H1 (cell line): ENCODE data around the gene COL6A5. TPM values are rescaled to one million over a fixed set of nuclear protein-coding genes. Genes with fewer than 3 reads are reported as not detected.
A peak's percentile ranks its signal among the peaks of the same experiment; 100 is the strongest.

Source experiments
- CTCF ChIA-PET: fragments of 300-600 bp; sonication (Branson Sonifier 250); formaldehyde crosslinking; loops from one replicate; lab custom pipeline; 2021; ENCODE audit not compliant: partially characterized antibody; lab: Charles Lee
- POLR2A ChIA-PET: fragments of 300-600 bp; sonication (Branson Sonifier 250); formaldehyde crosslinking; loops from one replicate; lab custom pipeline; 2021; ENCODE audit warnings: inconsistent platforms; ENCODE audit not compliant: partially characterized antibody; lab: Charles Lee
- DNase-seq, 2 experiments: peaks; one replicate each; pipeline versions ENCODE4 v3.0.0 to v3.0.0-alpha.2; 2010 to 2022; ENCODE audit warnings: low spot score in 2 of 2, low read depth in 1 of 2, mixed read lengths in 1 of 2
- FAIRE-seq: peaks from 2 replicates; lab custom pipeline; 2011; peaks lifted over from hg19 to GRCh38; lab: Jason Lieb, UNC
- H2AFZ ChIP-seq: 2 replicates; pipeline ENCODE4 v1.8.1; 2012; ENCODE audit warnings: low read length, inconsistent platforms
- H2AK5ac ChIP-seq: 2 replicates; pipeline ENCODE4 v1.6.1; 2013; ENCODE audit warnings: low read depth, low read length
- H2BK120ac ChIP-seq: replicated peaks from 2 replicates; pipeline ENCODE3; 2013; ENCODE audit warnings: low read depth, low read length, inconsistent platforms
- H2BK12ac ChIP-seq: 2 replicates; pipeline ENCODE4 v1.6.1; 2013; ENCODE audit warnings: low read depth, low read length
- H2BK15ac ChIP-seq: 2 replicates; pipeline ENCODE4 v1.6.1; 2013; ENCODE audit warnings: low read length
- H2BK20ac ChIP-seq: 2 replicates; pipeline ENCODE4 v1.6.1; 2013; ENCODE audit warnings: low read length
- H2BK5ac ChIP-seq: 2 replicates; pipeline ENCODE4 v1.6.1; 2013; ENCODE audit warnings: low read depth, low read length
- H3K14ac ChIP-seq: 2 replicates; pipeline ENCODE4 v1.6.1; 2013; ENCODE audit warnings: inconsistent platforms; ENCODE audit not compliant: insufficient read length
- H3K18ac ChIP-seq: 2 replicates; pipeline ENCODE4 v1.6.1; 2013; ENCODE audit warnings: low read length; ENCODE audit errors: extremely low read depth
- H3K23ac ChIP-seq: 2 replicates; pipeline ENCODE4 v1.6.1; 2013; ENCODE audit warnings: inconsistent platforms; ENCODE audit not compliant: insufficient read length
- H3K23me2 ChIP-seq: 2 replicates; pipeline ENCODE4 v1.6.1; 2013; ENCODE audit warnings: low read depth, low read length
- H3K27ac ChIP-seq: 2 replicates; pipeline ENCODE4 v1.6.1; 2011; ENCODE audit warnings: low read depth, low read length, inconsistent platforms
- H3K27me3 ChIP-seq, 4 experiments: replicated peaks in 1 of 4; 1 replicate in 1 of 4; 2 replicates in 3 of 4; pipeline versions ENCODE4 v1.6.1 to v1.8.1; 2011 to 2013; ENCODE audit warnings: low read length in 3 of 4, mild to moderate bottlenecking in 3 of 4, inconsistent platforms in 2 of 4, mixed read lengths in 2 of 4, moderate library complexity in 1 of 4; ENCODE audit not compliant: control insufficient read depth in 3 of 4, insufficient read depth in 3 of 4; ENCODE audit errors: extremely low read depth in 1 of 4
- H3K36me3 ChIP-seq, 4 experiments: 2 replicates each; pipeline versions ENCODE4 v1.6.1 to v1.8.1; 2011 to 2013; ENCODE audit warnings: mild to moderate bottlenecking in 4 of 4, low read length in 3 of 4, moderate library complexity in 2 of 4, control low read depth in 1 of 4, inconsistent platforms in 1 of 4; ENCODE audit not compliant: insufficient read depth in 4 of 4, control insufficient read depth in 2 of 4
- H3K4ac ChIP-seq: replicated peaks from 2 replicates; pipeline ENCODE3; 2013; ENCODE audit warnings: low read length, low read depth, mixed read lengths, inconsistent platforms; ENCODE audit not compliant: insufficient read length
- H3K4me1 ChIP-seq, 4 experiments: replicated peaks in 1 of 4; 1 replicate in 1 of 4; 2 replicates in 3 of 4; pipeline versions ENCODE4 v1.6.1 to v1.8.1; 2011 to 2013; ENCODE audit warnings: low read length in 3 of 4, inconsistent platforms in 2 of 4, mixed read lengths in 1 of 4; ENCODE audit not compliant: insufficient read depth in 4 of 4, control insufficient read depth in 3 of 4
- H3K4me2 ChIP-seq, 2 experiments: 2 replicates each; pipeline versions ENCODE4 v1.6.1 to v1.8.1; 2011 to 2013; ENCODE audit warnings: low read depth in 2 of 2, low read length in 2 of 2, control low read depth in 1 of 2, inconsistent platforms in 1 of 2, mild to moderate bottlenecking in 1 of 2; ENCODE audit not compliant: insufficient read depth in 1 of 2
- H3K4me3 ChIP-seq, 4 experiments: fragments of 200-600, 300-600 bp in 1 of 4; sonication (generic), shearing (Covaris generic), sonication (Bioruptor Twin) in 1 of 4; 2 replicates each; pipeline versions ENCODE4 v1.5.1 to v1.8.1; 2011 to 2016; ENCODE audit warnings: low read length in 4 of 4, low read depth in 3 of 4, control low read depth in 2 of 4, inconsistent platforms in 2 of 4, mild to moderate bottlenecking in 2 of 4, mixed read lengths in 1 of 4, moderate library complexity in 1 of 4; ENCODE audit not compliant: insufficient read depth in 2 of 4; ENCODE audit errors: extremely low read depth in 1 of 4
- H3K56ac ChIP-seq: replicated peaks from 2 replicates; pipeline ENCODE3; 2013; ENCODE audit warnings: low read depth, mild to moderate bottlenecking, mixed read lengths, low read length, inconsistent platforms; ENCODE audit not compliant: insufficient read length
- H3K79me1 ChIP-seq: 2 replicates; pipeline ENCODE4 v1.6.1; 2013; ENCODE audit warnings: low read depth, low read length, control low read depth
- H3K79me2 ChIP-seq, 2 experiments: 2 replicates each; pipeline versions ENCODE4 v1.6.1 to v1.8.1; 2012 to 2013; ENCODE audit warnings: low read length in 2 of 2, mild to moderate bottlenecking in 2 of 2, inconsistent platforms in 1 of 2; ENCODE audit not compliant: insufficient read depth in 2 of 2, control insufficient read depth in 1 of 2
- H3K9ac ChIP-seq, 4 experiments: replicated peaks in 1 of 4; 1 replicate in 1 of 4; 2 replicates in 3 of 4; pipeline versions ENCODE4 v1.6.1 to v1.8.1; 2011 to 2013; ENCODE audit warnings: low read depth in 3 of 4, low read length in 3 of 4, control low read depth in 2 of 4, mild to moderate bottlenecking in 2 of 4, moderate library complexity in 2 of 4, inconsistent platforms in 1 of 4; ENCODE audit errors: extremely low read depth in 1 of 4
- H3K9me3 ChIP-seq, 2 experiments: 2 replicates each; pipeline versions ENCODE4 v1.6.1 to v1.8.1; 2012 to 2013; ENCODE audit warnings: mild to moderate bottlenecking in 2 of 2, moderate library complexity in 2 of 2, control low read depth in 1 of 2, inconsistent platforms in 1 of 2, low read depth in 1 of 2, low read length in 1 of 2, mixed read lengths in 1 of 2; ENCODE audit not compliant: insufficient read depth in 2 of 2
- H4K20me1 ChIP-seq, 2 experiments: replicated peaks in 1 of 2; 2 replicates each; pipeline versions ENCODE3 to v1.8.1; 2011 to 2013; ENCODE audit warnings: inconsistent platforms in 2 of 2, low read length in 2 of 2, mild to moderate bottlenecking in 1 of 2; ENCODE audit not compliant: insufficient read depth in 2 of 2, control insufficient read depth in 1 of 2
- H4K5ac ChIP-seq: 2 replicates; pipeline ENCODE4 v1.6.1; 2013; ENCODE audit warnings: low read length, low read depth, mixed read lengths, inconsistent platforms; ENCODE audit not compliant: insufficient read length
- H4K8ac ChIP-seq: 2 replicates; pipeline ENCODE4 v1.8.0; 2013; ENCODE audit warnings: mild to moderate bottlenecking, moderate library complexity, low read length, inconsistent platforms; ENCODE audit not compliant: insufficient read depth; ENCODE audit errors: extremely low read depth
- H4K91ac ChIP-seq: replicated peaks from 2 replicates; pipeline ENCODE3; 2013; ENCODE audit warnings: low read length, mixed read lengths, inconsistent platforms; ENCODE audit not compliant: insufficient read length
- CBX8 ChIP-seq: fragments of 300-800, 300-1000 bp; sonication (generic); IDR thresholded peaks from 2 replicates; pipeline ENCODE4 v1.7.1; 2016; ENCODE audit warnings: low read depth, low read length, borderline replicate concordance
- CREB1 ChIP-seq: IDR thresholded peaks from 2 replicates; pipeline ENCODE4 v1.6.1; 2012; ENCODE audit warnings: inconsistent platforms
- EGR1 ChIP-seq: IDR thresholded peaks from 2 replicates; pipeline ENCODE4 v1.6.1; 2011; ENCODE audit warnings: low read depth, low read length, borderline replicate concordance
- HDAC2 ChIP-seq, 2 experiments: fragments of 300-600 bp in 1 of 2; sonication (generic) in 1 of 2; IDR thresholded peaks; 2 replicates each; pipeline ENCODE4 v1.6.1; 2011 to 2012; ENCODE audit warnings: low read depth in 2 of 2, low read length in 2 of 2, mild to moderate bottlenecking in 2 of 2, moderate library complexity in 2 of 2, borderline replicate concordance in 1 of 2, inconsistent platforms in 1 of 2
- NANOG ChIP-seq: IDR thresholded peaks from 2 replicates; pipeline ENCODE4 v1.6.1; 2011; ENCODE audit warnings: low read length, low read depth, mild to moderate bottlenecking, inconsistent platforms; ENCODE audit not compliant: insufficient read depth, poor library complexity, severe bottlenecking
- RAD21 ChIP-seq, 2 experiments: IDR thresholded peaks in 1 of 2; conservative IDR thresholded peaks in 1 of 2; 2 replicates each; pipeline ENCODE4 v1.6.1; 2011; ENCODE audit warnings: low read depth in 2 of 2, low read length in 2 of 2, improper control_type of control experiment in 1 of 2, inconsistent platforms in 1 of 2, mild to moderate bottlenecking in 1 of 2, moderate library complexity in 1 of 2
- RFX5 ChIP-seq: IDR thresholded peaks from 2 replicates; pipeline ENCODE4 v1.6.1; 2011; ENCODE audit warnings: low read depth, low read length, improper control_type of control experiment, borderline replicate concordance
- SIX5 ChIP-seq: IDR thresholded peaks from 2 replicates; pipeline ENCODE4 v1.6.1; 2011; ENCODE audit warnings: mild to moderate bottlenecking, low read depth, low read length
- SP4 ChIP-seq: IDR thresholded peaks from 2 replicates; pipeline ENCODE4 v1.6.1; 2012; ENCODE audit warnings: low read length, inconsistent platforms
- WGBS, 2 experiments: shearing (Covaris generic) in 1 of 2; methylation state at CpG; one replicate each; pipeline versions ENCODE4 v1.1.6 to v1.1.7; 2013 to 2015; ENCODE audit warnings: low lambda C conversion rate in 2 of 2, mixed read lengths in 2 of 2, inconsistent platforms in 1 of 2, low coverage in 1 of 2, missing lambda C conversion rate in 1 of 2; ENCODE audit not compliant: insufficient replicate concordance in 2 of 2, insufficient coverage in 1 of 2, insufficient read length in 1 of 2; ENCODE audit errors: extremely low coverage in 1 of 2, missing lambda C conversion rate in 1 of 2; 5-methylcytosine and 5-hydroxymethylcytosine counted together
- polyA plus RNA-seq, 7 experiments: library from polyadenylated mRNA; depleted of rRNA in 3 of 7; stranded (reverse) in 5 of 7; unstranded in 2 of 7; fragments of >200 nt in 5 of 7; fragments of 200-250 nt in 2 of 7; gene quantifications; 1 replicate in 5 of 7; 2 replicates in 1 of 7; 4 replicates in 1 of 7; pipeline versions ENCODE4 v1.2.1 to v1.2.3, GENCODE V29; 2011 to 2013; ENCODE audit warnings: missing spikeins in 2 of 7, mixed read lengths in 2 of 7
- total RNA-seq: library from RNA; stranded (reverse); fragmentation: NEBNext Ultra II Directional; extraction: Animal tissue kit (Norgen Biotek cat#: 25700); gene quantifications from 2 replicates; pipeline ENCODE4 v1.2.1, GENCODE V29; 2021
- TF ChIP-seq, protein P1 (sequence below): IDR thresholded peaks from 2 replicates; pipeline ENCODE4 v1.6.1; 2011; ENCODE audit warnings: low read depth, mild to moderate bottlenecking, low read length; ENCODE audit not compliant: insufficient read depth

The COL6A5 gene
- total and polyA plus RNA-seq, 2 of the 8 experiments (the other 6 are each of a cell fraction or from before 2014, with no cell fraction given), result 0.05 to 0.06 TPM

DNA sequence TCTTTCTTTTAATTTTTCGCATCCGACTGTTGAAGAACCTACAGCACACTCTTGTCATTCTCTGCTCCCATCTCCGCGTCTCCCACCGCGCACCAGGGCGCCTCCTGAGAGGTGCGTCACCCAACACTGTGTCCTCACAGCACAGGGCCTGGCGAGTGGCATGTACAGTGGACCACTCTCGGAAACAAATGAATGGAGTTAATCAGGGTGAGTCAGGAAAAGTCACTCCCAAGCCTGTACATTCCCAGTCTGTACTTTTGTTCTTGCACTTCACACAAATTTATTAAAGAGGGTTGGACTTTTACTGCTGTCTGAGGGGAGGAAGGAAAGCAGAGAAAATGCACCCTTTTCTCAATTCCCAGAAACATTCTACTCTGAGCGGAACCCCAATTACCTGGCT, 172.1 kb downstream of the COL6A5 start:
- Histone ChIP-seq H2AFZ (0 out of 2 replicates have a peak overlapping the region, but pooled peaks have one; percentile 98), H2BK5ac (no peak overlapping the region), H3K79me2 (no peaks in the 10 kb centered on the region), H3K36me3 (no peaks in the 10 kb centered on the region), H2BK120ac (no peak overlapping the region), H2BK12ac (no peak overlapping the region), H3K79me1 (no peaks in the 10 kb centered on the region), H3K4me3 (peak overlapping the region; percentile 52 to 68 (median 62)), H2BK15ac (no peak overlapping the region), H3K56ac (no peak overlapping the region), H3K18ac (no peak overlapping the region), H3K23me2 (peaks cover 6% of the 10 kb centered on the region; the same call in 1 of the 2 replicates), H4K8ac (no peak overlapping the region), H3K4ac (no peak overlapping the region), H2BK20ac (no peak overlapping the region), H3K9ac (no peak overlapping the region), H2AK5ac (no peak overlapping the region), H3K9me3 (no peaks in the 10 kb centered on the region), H4K20me1 (no peaks in the 10 kb centered on the region), H4K91ac (no peak overlapping the region), H3K27me3 (peaks cover 10 to 27% (median 23%) of the 10 kb centered on the region in 4 experiments), H3K27ac (no peak overlapping the region), H3K4me1 (0 out of 7 replicates have a peak, but pooled peaks cover 0 to 3% (median under 1%) of the 10 kb centered on the region in 4 experiments), H4K5ac (no peak overlapping the region), H3K4me2 (peak overlapping the region; percentile 68 to 82), H3K14ac (no peak overlapping the region), H3K23ac (no peak overlapping the region)
- ChIA-PET POLR2A (no interaction called here), CTCF (interaction anchor here (2.5 kb wide), 1 partner anchor 12 kb away, joined by 9 read pairs; no protein-coding TSS in a partner anchor)
- no peak for FAIRE-seq
- no peak for DNase-seq
- WGBS, 2 experiments, result 55% methylated on average over 11 of the region's 11 CpGs; no CpG with 5 or more reads in 1 of the 2 experiments
- no peak for TF ChIP-seq HDAC2 (IDR thresholded peaks at IDR 0.05; ENCODE audit: borderline replicate concordance in 1 of 2, low read depth in 2 of 2, low read length in 2 of 2)
- no peak for TF ChIP-seq CREB1
- no peak for TF ChIP-seq SP4
- TF ChIP-seq RFX5, result no peak
- TF ChIP-seq NANOG, result no peak
- TF ChIP-seq EGR1, result no peak
- TF ChIP-seq CBX8, result no peak
- TF ChIP-seq SIX5, result no peak
- TF ChIP-seq, protein P1, sequence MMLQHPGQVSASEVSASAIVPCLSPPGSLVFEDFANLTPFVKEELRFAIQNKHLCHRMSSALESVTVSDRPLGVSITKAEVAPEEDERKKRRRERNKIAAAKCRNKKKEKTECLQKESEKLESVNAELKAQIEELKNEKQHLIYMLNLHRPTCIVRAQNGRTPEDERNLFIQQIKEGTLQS, result no peak
- TF ChIP-seq RAD21 (IDR thresholded peaks at IDR 0.05 in 1 of 2, conservative IDR thresholded peaks at IDR 0.05 in 1 of 2; ENCODE audit: low read depth in 2 of 2, low read length in 2 of 2), result no peak
